A549 (cell line): ENCODE data around the gene TUBA8.

Experiments used
- CHD2 ChIP-seq: fragments of 150-350 bp; IDR thresholded peaks from 2 replicates; pipeline ENCODE4 v1.6.1; 2014; ENCODE audit warnings: low read length; ENCODE audit not compliant: partially characterized antibody
- CTCF ChIP-seq: fragments of >200 bp; sonication (Bioruptor Twin); formaldehyde crosslinking; IDR thresholded peaks from 3 replicates; pipeline ENCODE4 v1.5.1; 2016
- E2F6 ChIP-seq: IDR thresholded peaks from 2 replicates; pipeline ENCODE4 v1.6.1; 2012; ENCODE audit warnings: low read depth, borderline replicate concordance
- HMGXB4 ChIP-seq: fragments of 250-450 bp; sonication (Bioruptor Pico); IDR thresholded peaks from 2 replicates; pipeline ENCODE4 v1.5.0; 2021; ENCODE audit warnings: mild to moderate bottlenecking, moderate library complexity, borderline replicate concordance
- JUN ChIP-seq, 2 experiments: fragments of >200 bp; sonication (Bioruptor Twin); formaldehyde crosslinking; IDR thresholded peaks; 2 replicates in 1 of 2; 3 replicates in 1 of 2; pipeline ENCODE4 v1.6.1; 2016 to 2017
- MAX ChIP-seq: IDR thresholded peaks from 2 replicates; pipeline ENCODE4 v1.6.1; 2012
- NFE2L2 ChIP-seq: fragments of 150-350 bp; conservative IDR thresholded peaks from 2 replicates; pipeline ENCODE4 v1.6.1; 2014; ENCODE audit warnings: low read length
- POLR2A ChIP-seq: IDR thresholded peaks from 2 replicates; pipeline ENCODE4 v1.6.1; 2012; ENCODE audit warnings: mild to moderate bottlenecking, low read length
- REST ChIP-seq: fragments of 200-600 bp; sonication (generic); IDR thresholded peaks from 2 replicates; pipeline ENCODE4 v1.6.1; 2016; ENCODE audit warnings: antibody characterized with exemption, mild to moderate bottlenecking, moderate library complexity

- TF ChIP-seq CTCF (no peak), POLR2A (no peak), REST (no peak), MAX (no peak), E2F6 (no peak), JUN (IDR thresholded peaks at IDR 0.05) (no peak), HMGXB4 (CRISPR knock-in tag) (no peak), CHD2 (no peak), NFE2L2 (no peak)
Measured at GRCh38 chr22:18144105-18144504, 33.5 kb downstream of the TUBA8 start.
